ENCODE data around the gene WWOX.

- TF ChIP-seq CTCF (IDR thresholded peaks at IDR 0.05; ENCODE audit: poor library complexity), result no peak
- TF ChIP-seq EZH2 (IDR thresholded peaks at IDR 0.05; ENCODE audit: borderline replicate concordance), result no peak
Observed at GRCh38 chr16:78212674-78213073, 113.2 kb downstream of the WWOX start.

Data from hepatocyte (in vitro differentiated cells).